GM13977 (cell line): ENCODE measurements around the gene DGKZ.

ENCODE experiments used
- DNase-seq: peaks from one replicate; pipeline ENCODE4 v3.0.0; 2012; ENCODE audit warnings: low spot score
- CTCF ChIP-seq: IDR thresholded peaks from 2 replicates; pipeline ENCODE4 v1.5.1; 2012; ENCODE audit warnings: mild to moderate bottlenecking, control low read depth; ENCODE audit not compliant: insufficient read depth; ENCODE audit errors: extremely low read depth, missing control alignments
- in situ Hi-C: fragments of 300-500 bp; cut with MboI; formaldehyde crosslinking; loops from one replicate; pipeline ENCODE4 v1.12.0; 2022; ENCODE audit warnings: low sequenced_read_pairs, low pct_unique_long_range_greater_than_20kb, mixed read lengths, inconsistent platforms; ENCODE audit not compliant: unreplicated experiment

DGKZ gene

DNA sequence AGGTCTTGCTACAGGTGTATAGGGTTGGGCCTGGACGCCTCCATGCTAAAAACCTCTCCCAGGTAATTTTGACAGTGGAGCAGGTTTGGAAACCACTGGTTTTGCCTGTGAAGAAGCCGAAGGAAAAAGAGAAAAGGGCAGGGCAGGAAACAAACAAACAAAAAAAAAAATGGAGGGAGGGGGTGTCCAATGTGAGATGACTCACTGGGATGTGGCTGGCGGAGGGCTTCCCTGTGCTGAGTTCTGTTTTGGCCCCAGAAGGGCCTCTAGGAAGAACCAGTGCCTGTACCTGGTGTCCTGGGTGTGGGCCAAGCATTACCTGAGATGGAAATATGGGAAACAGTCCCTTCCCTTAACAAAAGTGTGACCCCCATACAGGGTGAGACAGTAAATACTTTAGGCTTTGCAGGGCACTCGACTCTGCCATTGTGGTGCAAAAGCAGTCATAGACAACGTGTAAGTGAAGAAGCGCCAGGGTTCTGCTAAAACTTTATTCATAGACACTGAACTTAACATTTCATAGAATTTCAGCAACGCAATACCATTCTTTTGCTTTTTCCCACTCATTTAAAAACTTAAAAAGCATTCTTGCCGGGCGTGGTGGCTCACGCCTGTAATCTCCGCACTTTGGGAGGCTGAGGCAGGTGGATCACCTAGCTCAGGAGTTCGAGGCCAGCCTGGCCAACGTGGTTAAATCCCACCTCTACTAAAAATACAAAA lies 9.5 kb upstream of the DGKZ start:
- no peak for TF ChIP-seq CTCF
- DNase-seq: no peak
- in situ Hi-C loops: no loop called here

- DNase-seq: no peak
- in situ Hi-C loops: no loop called here
- no peak for TF ChIP-seq CTCF
Measured at GRCh38 chr11:46338636-46338987, 8.7 kb upstream of the DGKZ start.

DNA sequence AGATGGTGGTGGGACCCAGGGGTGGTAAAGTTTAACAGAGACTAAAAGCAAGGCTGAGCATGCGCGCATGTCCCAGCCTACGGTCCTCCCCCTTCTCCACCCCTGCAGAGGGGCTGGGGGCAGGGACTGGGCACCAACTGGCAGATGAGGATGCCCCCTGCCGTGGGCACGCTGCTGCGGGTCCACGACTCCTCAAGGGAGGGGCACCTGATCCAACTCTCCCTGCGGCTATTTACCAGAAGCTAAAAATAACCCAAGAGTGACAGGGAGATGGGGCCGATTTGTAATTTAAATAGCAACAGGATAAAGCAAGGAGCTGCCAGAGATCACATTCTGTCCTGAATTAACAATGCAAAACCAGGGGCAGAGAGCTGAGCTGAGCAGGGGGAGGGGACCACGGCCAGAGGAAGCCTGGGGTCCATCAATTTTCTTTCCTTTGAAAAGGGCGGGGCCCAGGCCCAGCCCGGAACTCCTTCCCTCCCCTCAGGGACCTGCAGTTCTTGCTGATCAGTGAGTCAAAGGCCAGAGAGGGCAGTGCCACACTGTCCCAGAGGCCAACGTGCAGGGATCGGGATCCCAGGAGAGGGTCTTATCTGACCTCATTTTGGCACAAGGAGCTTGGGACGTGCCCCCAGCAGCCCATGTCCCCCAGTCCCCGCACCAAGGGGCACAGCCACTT lies 8.1 kb upstream of the DGKZ start:
- no peak for DNase-seq
- no peak for TF ChIP-seq CTCF

DNA sequence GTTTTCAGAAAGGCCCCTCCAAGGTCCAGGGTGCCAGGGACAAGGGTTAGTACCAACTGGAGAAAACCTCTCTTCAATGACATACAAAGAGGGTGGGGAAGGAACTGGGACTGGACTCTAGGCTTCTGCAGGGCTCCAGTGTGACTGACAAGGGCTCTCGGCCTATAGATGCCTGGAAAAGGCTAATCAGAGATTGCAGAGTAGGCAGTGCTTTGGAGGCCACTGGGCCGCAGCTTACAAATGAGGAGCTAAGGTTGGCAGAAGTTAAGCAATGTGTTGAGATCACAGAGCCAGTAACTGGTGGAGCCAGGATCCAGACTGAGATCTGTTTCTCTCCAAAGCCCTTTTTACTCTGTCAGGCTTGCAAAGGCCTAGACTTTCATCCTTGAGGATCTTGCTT lies 7.4 kb upstream of the DGKZ start:
- in situ Hi-C loops: no loop called here
- DNase-seq: no peak
- no peak for TF ChIP-seq CTCF

More for the DNA sequence above, 8.1 kb upstream of the DGKZ start:
- in situ Hi-C loops: no loop called here

GRCh38 chr11:46341454-46341853 lies 5.8 kb upstream of the DGKZ start:
- in situ Hi-C loops: no loop called here
- no peak for TF ChIP-seq CTCF
- no peak for DNase-seq

GRCh38 chr11:46342239-46342638 lies 5.0 kb upstream of the DGKZ start:
- DNase-seq: no peak
- in situ Hi-C loops: no loop called here
- no peak for TF ChIP-seq CTCF
